K562 (cell line): ENCODE data around the gene UFC1. TPM values are rescaled to one million over a fixed set of nuclear protein-coding genes. Genes with fewer than 3 reads are reported as not detected.

Source experiments
- ATF2 ChIP-seq: sonication (generic); formaldehyde crosslinking; IDR thresholded peaks from 2 replicates; pipeline ENCODE4 v1.8.1; 2022; ENCODE audit warnings: missing genetic modification reagents
- DIDO1 ChIP-seq: fragments of 450-650 bp; IDR thresholded peaks from 2 replicates; pipeline ENCODE4 v1.6.1; 2016; ENCODE audit warnings: low read depth, missing biosample characterization, missing genetic modification characterization
- ESRRA ChIP-seq: fragments of 450-650 bp; IDR thresholded peaks from 2 replicates; pipeline ENCODE4 v1.6.1; 2014; ENCODE audit warnings: low read depth, mild to moderate bottlenecking, moderate library complexity, borderline replicate concordance
- FOXK2 ChIP-seq, 2 experiments: fragments of 450-650 bp; IDR thresholded peaks in 1 of 2; conservative IDR thresholded peaks in 1 of 2; 2 replicates each; pipeline ENCODE4 v1.6.1; 2016; ENCODE audit warnings: low read depth in 2 of 2, mild to moderate bottlenecking in 1 of 2
- GATAD2B ChIP-seq: fragments of 450-650 bp; IDR thresholded peaks from 2 replicates; pipeline ENCODE4 v1.6.1; 2017; ENCODE audit warnings: mild to moderate bottlenecking, borderline replicate concordance
- HOXB6 ChIP-seq: fragments of 250-450 bp; sonication (Bioruptor Pico); IDR thresholded peaks from 2 replicates; pipeline ENCODE4 v1.5.1; 2022; ENCODE audit warnings: mild to moderate bottlenecking, borderline replicate concordance
- KLF10 ChIP-seq: fragments of 250-450 bp; sonication (Bioruptor Pico); IDR thresholded peaks from 2 replicates; pipeline ENCODE4 v1.6.1; 2021; ENCODE audit warnings: matching md5 sums
- MBD2 ChIP-seq: sonication (generic); IDR thresholded peaks from 2 replicates; pipeline ENCODE4 v1.6.1; 2016; ENCODE audit warnings: low read depth, borderline replicate concordance
- MLX ChIP-seq, 2 experiments: fragments of 450-650 bp in 1 of 2; sonication (generic) in 1 of 2; formaldehyde crosslinking; conservative IDR thresholded peaks; 2 replicates each; pipeline versions ENCODE4 v1.4.0 to v1.8.1; 2020 to 2022; ENCODE audit warnings: mild to moderate bottlenecking in 1 of 2, missing genetic modification reagents in 1 of 2
- MXI1 ChIP-seq: IDR thresholded peaks from 2 replicates; pipeline ENCODE4 v1.6.1; 2011; ENCODE audit warnings: low read depth, mild to moderate bottlenecking, improper control_type of control experiment, low read length
- NFIX ChIP-seq: fragments of 250-450 bp; sonication (Bioruptor Pico); IDR thresholded peaks from 2 replicates; pipeline ENCODE4 v1.4.0; 2020; ENCODE audit warnings: low read depth, mild to moderate bottlenecking, moderate library complexity
- NR4A1 ChIP-seq, 2 experiments: fragments of 250-450 bp in 1 of 2; fragments of 450-650 bp in 1 of 2; sonication (Bioruptor Pico) in 1 of 2; IDR thresholded peaks; 2 replicates each; pipeline versions ENCODE4 v1.4.0 to v1.6.1; 2016 to 2020; ENCODE audit warnings: mild to moderate bottlenecking in 2 of 2, missing compliant biosample characterization in 1 of 2, missing genetic modification characterization in 1 of 2, moderate library complexity in 1 of 2
- PPARD ChIP-seq: fragments of 250-450 bp; sonication (Bioruptor Pico); IDR thresholded peaks from 2 replicates; pipeline ENCODE4 v1.8.0; 2022; ENCODE audit warnings: inconsistent platforms, mild to moderate bottlenecking, moderate library complexity
- RBBP5 ChIP-seq: fragments of 200-600 bp; sonication (generic); IDR thresholded peaks from 2 replicates; pipeline ENCODE4 v1.6.1; 2012; ENCODE audit warnings: borderline replicate concordance, mild to moderate bottlenecking, low read length, control low read depth, inconsistent platforms; ENCODE audit not compliant: insufficient read depth, poor library complexity, severe bottlenecking
- RNF2 ChIP-seq: sonication (generic); IDR thresholded peaks from 2 replicates; pipeline ENCODE4 v1.6.1; 2016
- SIN3B ChIP-seq: fragments of 450-650 bp; IDR thresholded peaks from 2 replicates; pipeline ENCODE4 v1.6.1; 2017; ENCODE audit warnings: low read depth, mild to moderate bottlenecking, moderate library complexity
- SIX5 ChIP-seq, 2 experiments: IDR thresholded peaks; 2 replicates each; pipeline ENCODE4 v1.6.1; 2011; ENCODE audit warnings: low read length in 2 of 2, borderline replicate concordance in 1 of 2, low read depth in 1 of 2, mild to moderate bottlenecking in 1 of 2, moderate library complexity in 1 of 2; ENCODE audit not compliant: insufficient read depth in 1 of 2
- SOX6 ChIP-seq: fragments of 450-650 bp; IDR thresholded peaks from 2 replicates; pipeline ENCODE4 v1.6.1; 2014; ENCODE audit warnings: mild to moderate bottlenecking
- STAT5B ChIP-seq: fragments of 250-450 bp; sonication (Bioruptor Pico); IDR thresholded peaks from 2 replicates; pipeline ENCODE4 v1.8.0; 2021; ENCODE audit warnings: mild to moderate bottlenecking, inconsistent platforms
- SUPT5H ChIP-seq: fragments of 450-650 bp; IDR thresholded peaks from 2 replicates; pipeline ENCODE4 v1.6.1; 2016
- TAF9B ChIP-seq: fragments of 450-650 bp; IDR thresholded peaks from 2 replicates; pipeline ENCODE4 v1.6.1; 2018; ENCODE audit warnings: mild to moderate bottlenecking; ENCODE audit not compliant: partially characterized antibody
- WHSC1 ChIP-seq: IDR thresholded peaks from one replicate; pipeline ENCODE4 v1.6.1; 2012; ENCODE audit warnings: low read length, control low read depth, inconsistent platforms
- ZFP91 ChIP-seq: sonication (generic); formaldehyde crosslinking; IDR thresholded peaks from 2 replicates; pipeline ENCODE4 v1.8.0; 2022; ENCODE audit warnings: mild to moderate bottlenecking, missing genetic modification reagents
- ZNF274 ChIP-seq: IDR thresholded peaks from 2 replicates; pipeline ENCODE4 v1.6.1; 2011; ENCODE audit warnings: low read depth, mild to moderate bottlenecking, low read length, moderate library complexity, borderline replicate concordance
- ZNF830 ChIP-seq: fragments of 250-450 bp; sonication (Bioruptor Pico); IDR thresholded peaks from 2 replicates; pipeline ENCODE4 v1.5.0; 2021; ENCODE audit warnings: mild to moderate bottlenecking
- polyA plus RNA-seq, 8 experiments: library from polyadenylated mRNA; depleted of rRNA in 4 of 8; stranded (reverse) in 5 of 8; unstranded in 3 of 8; fragments of >200 nt; fragmentation: Nextera tagmentation in 2 of 8; fragmentation: Illumina TruSeq in 1 of 8; extraction: Ambion mirVana in 2 of 8; extraction: Trizol in 1 of 8; gene quantifications; 2 replicates each; pipeline versions ENCODE4 v1.2.1 to v1.2.3, GENCODE V29; 2011 to 2014; ENCODE audit warnings: inconsistent platforms in 1 of 8, missing spikeins in 1 of 8
- total RNA-seq, 7 experiments: library from RNA; depleted of rRNA in 6 of 7; stranded (reverse); fragments of >200 nt in 6 of 7; fragmentation: Illumina TruSeq in 2 of 7; extraction: Trizol in 2 of 7; gene quantifications; 2 replicates each; pipeline versions ENCODE4 v1.2.1 to v1.2.3, GENCODE V29; 2011 to 2021; ENCODE audit warnings: low replicate concordance in 1 of 7

UFC1 gene
- total and polyA plus RNA-seq, 9 of the 15 experiments (the other 6 are each of a cell fraction or from before 2014, with no cell fraction given): 92.8 to 220 (median 161) TPM

- peak; percentile 82 to 88 for TF ChIP-seq SIX5 (IDR thresholded peaks at IDR 0.05; ENCODE audit: borderline replicate concordance in 1 of 2, insufficient read depth in 1 of 2, low read depth in 1 of 2, low read length in 2 of 2)
- TF ChIP-seq MBD2: peak; percentile 87
- TF ChIP-seq MXI1: no peak
- peak; percentile 93 to 96 for TF ChIP-seq FOXK2 (conservative IDR thresholded peaks at IDR 0.05 in 1 of 2, IDR thresholded peaks at IDR 0.05 in 1 of 2; ENCODE audit: low read depth in 2 of 2)
- no peak for TF ChIP-seq PPARD (CRISPR knock-in tag)
- peak; percentile 81; the same call in 1 of the 2 replicates for TF ChIP-seq NR4A1 (CRISPR knock-in tag; IDR thresholded peaks at IDR 0.05)
- TF ChIP-seq NR4A1 (tag; IDR thresholded peaks at IDR 0.05): 0 out of 2 replicates have a peak, but pooled peaks have one; percentile 45
- TF ChIP-seq SUPT5H: peak; percentile 85
- no peak for TF ChIP-seq HOXB6 (CRISPR knock-in tag)
- TF ChIP-seq ATF2 (CRISPR knock-in tag): no peak
- peak; percentile 56; the same call in 1 of the 2 replicates for TF ChIP-seq ZFP91 (CRISPR knock-in tag)
- no peak for TF ChIP-seq STAT5B
- peak; percentile 91 for TF ChIP-seq ESRRA
- TF ChIP-seq ZNF830: 0 out of 2 replicates have a peak, but pooled peaks have one; percentile 53
- TF ChIP-seq RBBP5: peak; percentile 82
- no peak for TF ChIP-seq KLF10 (CRISPR knock-in tag)
- TF ChIP-seq WHSC1: no peak
- TF ChIP-seq TAF9B: peak; percentile 98
- peak; percentile 58; the same call in 1 of the 2 replicates for TF ChIP-seq GATAD2B
- no peak for TF ChIP-seq SOX6
- TF ChIP-seq MLX (CRISPR knock-in tag; conservative IDR thresholded peaks at IDR 0.05): 0 out of 4 replicates have a peak, but pooled peaks of 1 of the 2 experiments have one; percentile 54
- peak; percentile 64 for TF ChIP-seq DIDO1 (tag)
- peak; percentile 80 for TF ChIP-seq SIN3B
- no peak; the same call in 1 of the 2 replicates for TF ChIP-seq RNF2
- TF ChIP-seq ZNF274: no peak
- no peak for TF ChIP-seq NFIX (CRISPR knock-in tag)
These were observed 48.3 kb downstream of the UFC1 start, which contains the start of gene NDUFS2 (continued) for GRCh38 chr1:161201836-161202712.
